HepG2 (cell line): ENCODE results near the gene BID. TPM values are rescaled to one million over a fixed set of nuclear protein-coding genes. Genes with fewer than 3 reads are reported as not detected.
A peak's percentile ranks its signal among the peaks of the same experiment; 100 is the strongest.

Experiments
- AGO2 ChIP-seq: fragments of 200-400 bp; formaldehyde crosslinking; optimal IDR thresholded peaks from 2 replicates; pipeline ENCODE3; 2017; ENCODE audit warnings: mild to moderate bottlenecking, low read depth, low read length, moderate library complexity
- ARNT ChIP-seq: fragments of 450-650 bp; IDR thresholded peaks from 2 replicates; pipeline ENCODE4 v1.6.1; 2017
- CC2D1A ChIP-seq: sonication (generic); formaldehyde crosslinking; IDR thresholded peaks from 2 replicates; pipeline ENCODE4 v1.8.1; 2023; ENCODE audit warnings: mild to moderate bottlenecking, missing genetic modification reagents
- HDAC2 ChIP-seq: sonication (generic); formaldehyde crosslinking; IDR thresholded peaks from 2 replicates; pipeline ENCODE4 v1.4.0; 2020; ENCODE audit warnings: missing genetic modification reagents
- SAP130 ChIP-seq: IDR thresholded peaks from 2 replicates; pipeline ENCODE4 v1.6.1; 2016; ENCODE audit warnings: low read depth
- SOX13 ChIP-seq, 3 experiments: fragments of 450-650 bp in 1 of 3; sonication (generic) in 1 of 3; formaldehyde crosslinking in 1 of 3; IDR thresholded peaks in 2 of 3; conservative IDR thresholded peaks in 1 of 3; 2 replicates each; pipeline versions ENCODE4 v1.5.0 to v1.6.1; 2016 to 2020; ENCODE audit warnings: antibody characterized with exemption in 1 of 3, mild to moderate bottlenecking in 1 of 3, missing compliant biosample characterization in 1 of 3, missing genetic modification reagents in 1 of 3, moderate library complexity in 1 of 3
- TBX3 ChIP-seq: fragments of 450-650 bp; IDR thresholded peaks from 2 replicates; pipeline ENCODE4 v1.6.1; 2017; ENCODE audit warnings: antibody characterized with exemption, mild to moderate bottlenecking, inconsistent platforms, borderline replicate concordance
- ZFP82 ChIP-seq: sonication (generic); formaldehyde crosslinking; IDR thresholded peaks from 2 replicates; pipeline ENCODE4 v1.5.1; 2020; ENCODE audit warnings: mild to moderate bottlenecking, missing genetic modification reagents, borderline replicate concordance
- ZNF253 ChIP-seq: sonication (generic); formaldehyde crosslinking; IDR thresholded peaks from 2 replicates; pipeline ENCODE4 v1.8.0; 2022; ENCODE audit warnings: mild to moderate bottlenecking, missing genetic modification reagents, borderline replicate concordance
- ZNF276 ChIP-seq: sonication (generic); formaldehyde crosslinking; IDR thresholded peaks from 2 replicates; pipeline ENCODE4 v1.4.0; 2020; ENCODE audit warnings: mild to moderate bottlenecking, low read depth, missing genetic modification reagents
- ZNF33A ChIP-seq: sonication (generic); formaldehyde crosslinking; IDR thresholded peaks from 2 replicates; pipeline ENCODE4 v1.5.1; 2020; ENCODE audit warnings: missing genetic modification reagents, mild to moderate bottlenecking, moderate library complexity, borderline replicate concordance
- ZNF44 ChIP-seq: sonication (generic); formaldehyde crosslinking; IDR thresholded peaks from 2 replicates; pipeline ENCODE4 v1.5.1; 2020; ENCODE audit warnings: mild to moderate bottlenecking, missing genetic modification reagents
- ZNF891 ChIP-seq: sonication (generic); formaldehyde crosslinking; IDR thresholded peaks from 2 replicates; pipeline ENCODE4 v1.5.0; 2020; ENCODE audit warnings: mild to moderate bottlenecking, missing genetic modification reagents
- polyA plus RNA-seq, 8 experiments: library from polyadenylated mRNA; depleted of rRNA in 3 of 8; stranded (reverse) in 7 of 8; unstranded in 1 of 8; fragments of >200 nt; fragmentation: Illumina TruSeq in 4 of 8; extraction: Trizol in 4 of 8; gene quantifications; 2 replicates each; pipeline versions ENCODE4 v1.2.1 to v1.2.3, GENCODE V29; 2011 to 2016; ENCODE audit warnings: low read depth in 4 of 8, missing spikeins in 1 of 8, mixed read lengths in 1 of 8; ENCODE audit not compliant: insufficient read depth in 1 of 8
- total RNA-seq, 5 experiments: library from RNA; depleted of rRNA; stranded (reverse); fragments of >200 nt; fragmentation: Illumina TruSeq; extraction: Trizol; gene quantifications; 2 replicates each; pipeline ENCODE4 v1.2.3, GENCODE V29; 2016; ENCODE audit warnings: low read depth in 1 of 5
- TF ChIP-seq, protein P1 (sequence below): IDR thresholded peaks from 2 replicates; pipeline ENCODE4 v1.6.1; 2016
- TF ChIP-seq, protein P2 (sequence below): sonication (generic); formaldehyde crosslinking; IDR thresholded peaks from 2 replicates; pipeline ENCODE4 v1.5.1; 2020; ENCODE audit warnings: missing genetic modification reagents, mild to moderate bottlenecking, borderline replicate concordance
- TF ChIP-seq, protein P3 (sequence below): sonication (generic); formaldehyde crosslinking; IDR thresholded peaks from 2 replicates; pipeline ENCODE4 v1.4.0; 2020; ENCODE audit warnings: mild to moderate bottlenecking, missing genetic modification reagents
- TF ChIP-seq, protein P4 (sequence below): sonication (generic); formaldehyde crosslinking; IDR thresholded peaks from 2 replicates; pipeline ENCODE4 v1.4.0; 2020; ENCODE audit warnings: missing genetic modification reagents
- TF ChIP-seq, protein P5 (sequence below): sonication (generic); formaldehyde crosslinking; IDR thresholded peaks from 2 replicates; pipeline ENCODE4 v1.5.1; 2020; ENCODE audit warnings: mild to moderate bottlenecking, missing genetic modification reagents, borderline replicate concordance

The BID gene
- total and polyA plus RNA-seq, 2 of the 13 experiments (the other 11 are each of a cell fraction or from before 2014, with no cell fraction given): 35.3 to 51.7 TPM

DNA sequence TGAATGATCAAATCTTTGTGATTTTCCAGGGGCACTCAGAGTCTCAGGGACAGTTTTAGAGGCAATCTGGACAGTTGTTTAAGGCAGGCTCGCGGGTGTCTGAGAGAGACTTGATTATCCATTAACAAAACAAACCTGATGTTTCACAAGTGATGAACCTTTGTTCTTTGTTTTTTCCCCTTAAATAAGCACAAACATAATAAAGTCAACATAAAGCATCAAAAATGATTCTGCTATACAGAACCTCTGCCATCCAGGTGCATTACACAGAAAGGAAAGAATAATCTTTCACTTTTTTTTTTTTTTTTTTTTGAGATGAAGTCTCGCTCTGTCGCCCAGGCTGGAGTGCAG, 13.2 kb downstream of the BID start (continued):
- TF ChIP-seq, protein P1, sequence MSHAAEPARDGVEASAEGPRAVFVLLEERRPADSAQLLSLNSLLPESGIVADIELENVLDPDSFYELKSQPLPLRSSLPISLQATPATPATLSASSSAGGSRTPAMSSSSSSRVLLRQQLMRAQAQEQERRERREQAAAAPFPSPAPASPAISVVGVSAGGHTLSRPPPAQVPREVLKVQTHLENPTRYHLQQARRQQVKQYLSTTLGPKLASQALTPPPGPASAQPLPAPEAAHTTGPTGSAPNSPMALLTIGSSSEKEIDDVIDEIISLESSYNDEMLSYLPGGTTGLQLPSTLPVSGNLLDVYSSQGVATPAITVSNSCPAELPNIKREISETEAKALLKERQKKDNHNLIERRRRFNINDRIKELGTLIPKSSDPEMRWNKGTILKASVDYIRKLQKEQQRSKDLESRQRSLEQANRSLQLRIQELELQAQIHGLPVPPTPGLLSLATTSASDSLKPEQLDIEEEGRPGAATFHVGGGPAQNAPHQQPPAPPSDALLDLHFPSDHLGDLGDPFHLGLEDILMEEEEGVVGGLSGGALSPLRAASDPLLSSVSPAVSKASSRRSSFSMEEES (CRISPR knock-in tag): no peak
- TF ChIP-seq, protein P2, sequence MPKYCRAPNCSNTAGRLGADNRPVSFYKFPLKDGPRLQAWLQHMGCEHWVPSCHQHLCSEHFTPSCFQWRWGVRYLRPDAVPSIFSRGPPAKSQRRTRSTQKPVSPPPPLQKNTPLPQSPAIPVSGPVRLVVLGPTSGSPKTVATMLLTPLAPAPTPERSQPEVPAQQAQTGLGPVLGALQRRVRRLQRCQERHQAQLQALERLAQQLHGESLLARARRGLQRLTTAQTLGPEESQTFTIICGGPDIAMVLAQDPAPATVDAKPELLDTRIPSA: no peak
- TF ChIP-seq, protein P3, sequence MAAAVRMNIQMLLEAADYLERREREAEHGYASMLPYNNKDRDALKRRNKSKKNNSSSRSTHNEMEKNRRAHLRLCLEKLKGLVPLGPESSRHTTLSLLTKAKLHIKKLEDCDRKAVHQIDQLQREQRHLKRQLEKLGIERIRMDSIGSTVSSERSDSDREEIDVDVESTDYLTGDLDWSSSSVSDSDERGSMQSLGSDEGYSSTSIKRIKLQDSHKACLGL (CRISPR knock-in tag): no peak
- TF ChIP-seq ARNT (no peak), HDAC2 (CRISPR knock-in tag) (no peak), ZNF44 (no peak), ZNF891 (CRISPR knock-in tag) (no peak), CC2D1A (CRISPR knock-in tag) (no peak), ZFP82 (CRISPR knock-in tag) (no peak), SAP130 (CRISPR knock-in tag) (peak; percentile 11; the same call in 1 of the 2 replicates), TBX3 (no peak), AGO2 (no peak), SOX13 (IDR thresholded peaks at IDR 0.05) (no peak), SOX13 (CRISPR knock-in tag; conservative IDR thresholded peaks at IDR 0.05 in 1 of 2, IDR thresholded peaks at IDR 0.05 in 1 of 2) (peak in 1 of 2 experiments; percentile 73; a peak in 2 of 4 replicates), ZNF33A (CRISPR knock-in tag) (no peak), ZNF276 (CRISPR knock-in tag) (no peak), ZNF253 (CRISPR knock-in tag) (no peak)
- TF ChIP-seq, protein P4, sequence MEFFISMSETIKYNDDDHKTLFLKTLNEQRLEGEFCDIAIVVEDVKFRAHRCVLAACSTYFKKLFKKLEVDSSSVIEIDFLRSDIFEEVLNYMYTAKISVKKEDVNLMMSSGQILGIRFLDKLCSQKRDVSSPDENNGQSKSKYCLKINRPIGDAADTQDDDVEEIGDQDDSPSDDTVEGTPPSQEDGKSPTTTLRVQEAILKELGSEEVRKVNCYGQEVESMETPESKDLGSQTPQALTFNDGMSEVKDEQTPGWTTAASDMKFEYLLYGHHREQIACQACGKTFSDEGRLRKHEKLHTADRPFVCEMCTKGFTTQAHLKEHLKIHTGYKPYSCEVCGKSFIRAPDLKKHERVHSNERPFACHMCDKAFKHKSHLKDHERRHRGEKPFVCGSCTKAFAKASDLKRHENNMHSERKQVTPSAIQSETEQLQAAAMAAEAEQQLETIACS (CRISPR knock-in tag): no peak
- TF ChIP-seq, protein P5, sequence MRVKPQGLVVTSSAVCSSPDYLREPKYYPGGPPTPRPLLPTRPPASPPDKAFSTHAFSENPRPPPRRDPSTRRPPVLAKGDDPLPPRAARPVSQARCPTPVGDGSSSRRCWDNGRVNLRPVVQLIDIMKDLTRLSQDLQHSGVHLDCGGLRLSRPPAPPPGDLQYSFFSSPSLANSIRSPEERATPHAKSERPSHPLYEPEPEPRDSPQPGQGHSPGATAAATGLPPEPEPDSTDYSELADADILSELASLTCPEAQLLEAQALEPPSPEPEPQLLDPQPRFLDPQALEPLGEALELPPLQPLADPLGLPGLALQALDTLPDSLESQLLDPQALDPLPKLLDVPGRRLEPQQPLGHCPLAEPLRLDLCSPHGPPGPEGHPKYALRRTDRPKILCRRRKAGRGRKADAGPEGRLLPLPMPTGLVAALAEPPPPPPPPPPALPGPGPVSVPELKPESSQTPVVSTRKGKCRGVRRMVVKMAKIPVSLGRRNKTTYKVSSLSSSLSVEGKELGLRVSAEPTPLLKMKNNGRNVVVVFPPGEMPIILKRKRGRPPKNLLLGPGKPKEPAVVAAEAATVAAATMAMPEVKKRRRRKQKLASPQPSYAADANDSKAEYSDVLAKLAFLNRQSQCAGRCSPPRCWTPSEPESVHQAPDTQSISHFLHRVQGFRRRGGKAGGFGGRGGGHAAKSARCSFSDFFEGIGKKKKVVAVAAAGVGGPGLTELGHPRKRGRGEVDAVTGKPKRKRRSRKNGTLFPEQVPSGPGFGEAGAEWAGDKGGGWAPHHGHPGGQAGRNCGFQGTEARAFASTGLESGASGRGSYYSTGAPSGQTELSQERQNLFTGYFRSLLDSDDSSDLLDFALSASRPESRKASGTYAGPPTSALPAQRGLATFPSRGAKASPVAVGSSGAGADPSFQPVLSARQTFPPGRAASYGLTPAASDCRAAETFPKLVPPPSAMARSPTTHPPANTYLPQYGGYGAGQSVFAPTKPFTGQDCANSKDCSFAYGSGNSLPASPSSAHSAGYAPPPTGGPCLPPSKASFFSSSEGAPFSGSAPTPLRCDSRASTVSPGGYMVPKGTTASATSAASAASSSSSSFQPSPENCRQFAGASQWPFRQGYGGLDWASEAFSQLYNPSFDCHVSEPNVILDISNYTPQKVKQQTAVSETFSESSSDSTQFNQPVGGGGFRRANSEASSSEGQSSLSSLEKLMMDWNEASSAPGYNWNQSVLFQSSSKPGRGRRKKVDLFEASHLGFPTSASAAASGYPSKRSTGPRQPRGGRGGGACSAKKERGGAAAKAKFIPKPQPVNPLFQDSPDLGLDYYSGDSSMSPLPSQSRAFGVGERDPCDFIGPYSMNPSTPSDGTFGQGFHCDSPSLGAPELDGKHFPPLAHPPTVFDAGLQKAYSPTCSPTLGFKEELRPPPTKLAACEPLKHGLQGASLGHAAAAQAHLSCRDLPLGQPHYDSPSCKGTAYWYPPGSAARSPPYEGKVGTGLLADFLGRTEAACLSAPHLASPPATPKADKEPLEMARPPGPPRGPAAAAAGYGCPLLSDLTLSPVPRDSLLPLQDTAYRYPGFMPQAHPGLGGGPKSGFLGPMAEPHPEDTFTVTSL (CRISPR knock-in tag): peak; percentile 28; the same call in 1 of the 2 replicates
